HG03442 (cell line): ENCODE measurements around the gene NUP43.
"Not testable (repeated sequence)": the region's sequence is repeated elsewhere in the genome, so short reads cannot be mapped to it uniquely, and the experiment has no call there.

Source experiments
- ATAC-seq: cut with Tn5 transposase; IDR thresholded peaks from one replicate; pipeline ENCODE4 v1.9.1; 2021; ENCODE audit warnings: mild to moderate bottlenecking, moderate library complexity; ENCODE audit not compliant: unreplicated experiment

Gene NUP43

GRCh38 chr6:149694921-149695320 lies 51.4 kb downstream of the NUP43 start:
- no peak for ATAC-seq

- no peak for ATAC-seq
Measured at GRCh38 chr6:149691201-149691600, 55.1 kb downstream of the NUP43 start.

- ATAC-seq, result no peak
Measured at GRCh38 chr6:149686230-149686629, 60.1 kb downstream of the NUP43 start.

GRCh38 chr6:149683256-149683859 lies 63.0 kb downstream of the NUP43 start:
- no peak for ATAC-seq

- not testable (repeated sequence) for ATAC-seq
Measured at GRCh38 chr6:149681845-149682244, 64.5 kb downstream of the NUP43 start.

GRCh38 chr6:149681209-149681608 lies 65.1 kb downstream of the NUP43 start:
- ATAC-seq, result no peak

GRCh38 chr6:149680503-149680902 lies 65.8 kb downstream of the NUP43 start:
- peak; percentile 77 for ATAC-seq
